Activated T-cell treated with anti-CD3 and anti-CD28 coated beads, Interleukin-2, amount 50 U/mL, for 48 hours (primary cell): Measurements from ENCODE around the gene HYAL1.

Source experiments
- DNase-seq, 2 experiments: peaks; one replicate each; pipeline ENCODE4 v3.0.0-alpha.2; 2020

Gene HYAL1

DNA sequence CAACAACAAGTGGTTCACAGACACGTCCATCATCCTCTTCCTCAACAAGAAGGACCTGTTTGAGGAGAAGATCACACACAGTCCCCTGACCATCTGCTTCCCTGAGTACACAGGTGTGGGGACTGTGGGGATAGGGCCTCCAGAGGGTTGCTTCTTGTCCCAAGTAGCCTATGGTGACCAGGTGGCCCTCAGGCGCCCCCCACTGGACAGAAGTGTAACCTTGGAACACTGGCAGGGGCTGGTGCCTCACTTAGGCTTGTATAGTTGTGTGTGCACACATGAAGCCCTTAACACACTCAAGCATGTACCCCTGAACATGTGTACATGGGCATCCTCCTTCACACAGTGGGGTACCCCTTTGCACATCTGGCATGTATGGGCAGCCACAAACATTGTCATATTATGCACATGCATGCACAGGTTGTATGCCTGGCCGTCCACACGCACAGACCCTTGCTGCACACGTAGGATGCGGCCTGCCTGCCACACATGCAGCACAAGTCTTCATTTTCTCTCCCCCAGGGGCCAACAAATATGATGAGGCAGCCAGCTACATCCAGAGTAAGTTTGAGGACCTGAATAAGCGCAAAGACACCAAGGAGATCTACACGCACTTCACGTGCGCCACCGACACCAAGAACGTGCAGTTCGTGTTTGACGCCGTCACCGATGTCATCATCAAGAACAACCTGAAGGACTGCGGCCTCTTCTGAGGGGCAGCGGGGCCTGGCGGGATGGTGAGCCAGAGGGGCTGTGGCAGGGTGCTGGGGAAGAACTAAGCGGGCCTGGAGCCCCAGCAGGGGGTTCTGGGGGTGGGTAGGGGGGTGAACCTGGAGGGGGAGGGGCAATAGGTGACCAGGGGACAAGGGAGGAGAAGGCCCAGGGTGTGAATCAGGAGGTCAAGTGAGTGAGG is 46.1 kb downstream of the HYAL1 start:
- peak; percentile 71 to 72 for DNase-seq

DNA sequence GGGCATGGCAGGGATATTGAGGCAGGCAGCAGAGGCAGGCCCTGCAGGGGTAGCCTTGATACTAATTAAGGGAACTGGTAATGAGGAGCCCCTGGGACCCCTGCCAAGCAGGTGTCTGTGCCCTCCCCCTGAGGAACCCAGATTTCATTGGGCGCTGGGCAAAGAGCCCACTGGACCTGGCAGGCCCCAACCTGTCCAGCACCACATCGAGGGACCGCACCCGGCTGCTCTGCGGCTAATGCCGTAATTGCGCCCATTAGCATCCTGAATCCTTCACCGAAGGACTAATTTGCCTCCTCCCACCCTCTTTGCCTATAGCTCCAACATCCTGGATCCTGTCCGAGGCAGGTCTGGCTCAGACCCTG is 48.1 kb downstream of the HYAL1 start:
- no peak for DNase-seq

DNA sequence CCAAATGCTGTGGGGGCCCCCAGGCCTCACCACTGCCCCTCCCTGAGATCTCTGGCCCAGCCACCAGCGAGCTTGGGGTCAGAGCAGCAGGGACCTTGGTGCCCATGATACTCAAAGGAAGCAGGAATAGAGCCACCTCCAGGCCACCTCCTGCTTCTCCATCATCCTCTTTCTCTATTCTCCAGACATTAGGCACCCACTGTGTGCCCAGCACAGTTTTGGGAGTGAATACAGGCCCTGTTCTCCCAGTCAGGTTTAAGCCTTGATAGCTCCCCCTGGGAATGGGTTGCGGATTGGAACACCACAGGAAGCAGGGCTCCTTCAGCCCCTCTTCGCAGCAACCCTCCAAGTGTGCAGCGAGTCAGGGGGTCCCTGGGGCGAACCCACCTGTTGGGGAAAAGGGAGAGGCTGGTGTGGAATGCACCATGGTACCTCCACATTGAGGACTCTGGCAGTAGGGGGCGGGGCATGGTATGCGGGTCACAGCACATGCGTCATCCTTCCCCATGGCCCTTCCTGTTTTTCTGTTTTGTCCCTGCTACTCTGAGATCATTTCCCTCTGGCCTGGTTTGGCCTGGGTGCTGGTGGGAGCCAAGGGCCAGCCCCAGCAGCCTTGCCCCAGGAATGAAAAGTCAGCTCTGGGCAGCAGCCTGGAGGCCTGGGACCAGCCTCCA is 48.7 kb downstream of the HYAL1 start:
- DNase-seq, result no peak

DNA sequence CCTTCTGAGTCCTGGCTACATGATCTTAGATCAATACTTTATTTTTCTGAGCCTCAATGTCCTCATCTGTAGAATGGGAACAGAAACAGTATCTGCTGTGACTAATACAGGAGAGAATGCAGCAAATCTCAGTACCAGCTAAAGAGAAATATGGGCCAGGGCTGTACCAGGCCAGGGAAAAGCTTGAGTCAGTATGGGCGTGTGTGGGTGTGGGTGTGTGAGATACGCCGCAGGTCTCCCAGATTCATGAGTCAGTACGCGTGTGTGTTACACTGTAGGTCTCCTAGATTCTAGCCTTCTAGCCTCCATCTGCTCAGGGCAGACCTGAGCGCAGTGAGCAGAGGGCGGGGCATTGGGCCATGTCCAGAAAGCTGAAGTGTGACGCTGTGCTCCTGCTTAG is 52.2 kb downstream of the HYAL1 start:
- DNase-seq, result peak; percentile 70 to 78

DNA sequence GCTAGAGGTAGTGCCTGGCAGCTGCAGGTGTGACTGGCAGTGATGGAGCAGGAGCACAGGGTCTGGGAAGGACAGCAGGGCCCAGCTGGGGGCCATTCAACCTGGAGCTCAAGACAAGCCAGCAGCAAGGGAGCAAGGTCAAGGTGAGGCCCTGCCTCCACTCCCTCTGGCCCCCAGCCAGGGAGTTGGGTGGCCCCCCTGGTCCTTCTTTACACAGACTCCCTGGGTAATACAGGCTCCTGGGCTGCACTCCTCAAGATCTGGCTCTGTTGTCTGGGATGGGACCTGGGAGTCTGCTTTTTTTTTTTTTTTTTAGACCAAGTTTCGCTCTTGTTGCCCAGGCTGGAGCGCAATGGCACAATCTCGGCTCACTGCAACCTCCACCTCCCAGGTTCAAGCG is 52.9 kb downstream of the HYAL1 start:
- no peak for DNase-seq
